ENCODE data around the gene SLC2A11. TPM values are rescaled to one million over a fixed set of nuclear protein-coding genes. Genes with fewer than 3 reads are reported as not detected.
A peak's percentile ranks its signal among the peaks of the same experiment; 100 is the strongest.

Gene SLC2A11
- total RNA-seq, 1 donor = 15.1 TPM

DNA sequence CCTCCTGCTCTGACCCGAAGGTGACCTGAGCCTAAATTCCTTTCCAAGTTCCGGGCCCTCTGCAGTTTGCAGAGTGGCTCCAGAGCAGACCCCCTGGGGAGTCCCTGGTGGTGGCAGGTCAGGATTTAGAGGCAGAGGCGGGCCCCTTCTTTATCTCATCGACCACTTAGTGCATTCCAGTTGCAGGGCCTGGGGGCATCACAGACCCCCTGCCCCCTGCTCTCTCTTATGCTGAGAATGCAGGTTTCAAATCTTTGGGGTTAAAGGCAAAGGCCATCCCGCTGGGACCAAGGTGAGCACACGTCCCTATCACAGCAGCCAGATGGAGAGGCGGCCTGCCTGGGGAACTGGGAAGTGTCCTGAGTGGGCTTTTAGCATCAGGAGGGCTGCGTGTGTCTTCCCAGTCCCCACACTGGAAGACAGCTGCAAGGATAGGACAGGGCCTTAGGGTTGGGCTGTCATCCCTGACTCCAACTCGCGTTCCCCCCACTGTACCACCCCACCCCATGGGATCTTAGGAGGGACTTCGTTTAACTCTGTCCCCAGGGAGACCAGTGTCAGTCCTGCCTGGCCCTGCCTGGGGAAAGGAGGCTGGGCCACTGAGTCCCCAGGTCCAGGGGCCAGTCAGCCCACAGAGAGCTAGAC, 30.2 kb upstream of the SLC2A11 start:
- no peak for DNase-seq (ENCODE audit: low read depth)
- H3K4me3 ChIP-seq (ENCODE audit: low read depth, low read length) = no peak overlapping the region
- TF ChIP-seq, protein P1, sequence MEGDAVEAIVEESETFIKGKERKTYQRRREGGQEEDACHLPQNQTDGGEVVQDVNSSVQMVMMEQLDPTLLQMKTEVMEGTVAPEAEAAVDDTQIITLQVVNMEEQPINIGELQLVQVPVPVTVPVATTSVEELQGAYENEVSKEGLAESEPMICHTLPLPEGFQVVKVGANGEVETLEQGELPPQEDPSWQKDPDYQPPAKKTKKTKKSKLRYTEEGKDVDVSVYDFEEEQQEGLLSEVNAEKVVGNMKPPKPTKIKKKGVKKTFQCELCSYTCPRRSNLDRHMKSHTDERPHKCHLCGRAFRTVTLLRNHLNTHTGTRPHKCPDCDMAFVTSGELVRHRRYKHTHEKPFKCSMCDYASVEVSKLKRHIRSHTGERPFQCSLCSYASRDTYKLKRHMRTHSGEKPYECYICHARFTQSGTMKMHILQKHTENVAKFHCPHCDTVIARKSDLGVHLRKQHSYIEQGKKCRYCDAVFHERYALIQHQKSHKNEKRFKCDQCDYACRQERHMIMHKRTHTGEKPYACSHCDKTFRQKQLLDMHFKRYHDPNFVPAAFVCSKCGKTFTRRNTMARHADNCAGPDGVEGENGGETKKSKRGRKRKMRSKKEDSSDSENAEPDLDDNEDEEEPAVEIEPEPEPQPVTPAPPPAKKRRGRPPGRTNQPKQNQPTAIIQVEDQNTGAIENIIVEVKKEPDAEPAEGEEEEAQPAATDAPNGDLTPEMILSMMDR (IDR thresholded peaks at IDR 0.05; ENCODE audit: insufficient read depth, low read depth, low read length) = no peak

DNA sequence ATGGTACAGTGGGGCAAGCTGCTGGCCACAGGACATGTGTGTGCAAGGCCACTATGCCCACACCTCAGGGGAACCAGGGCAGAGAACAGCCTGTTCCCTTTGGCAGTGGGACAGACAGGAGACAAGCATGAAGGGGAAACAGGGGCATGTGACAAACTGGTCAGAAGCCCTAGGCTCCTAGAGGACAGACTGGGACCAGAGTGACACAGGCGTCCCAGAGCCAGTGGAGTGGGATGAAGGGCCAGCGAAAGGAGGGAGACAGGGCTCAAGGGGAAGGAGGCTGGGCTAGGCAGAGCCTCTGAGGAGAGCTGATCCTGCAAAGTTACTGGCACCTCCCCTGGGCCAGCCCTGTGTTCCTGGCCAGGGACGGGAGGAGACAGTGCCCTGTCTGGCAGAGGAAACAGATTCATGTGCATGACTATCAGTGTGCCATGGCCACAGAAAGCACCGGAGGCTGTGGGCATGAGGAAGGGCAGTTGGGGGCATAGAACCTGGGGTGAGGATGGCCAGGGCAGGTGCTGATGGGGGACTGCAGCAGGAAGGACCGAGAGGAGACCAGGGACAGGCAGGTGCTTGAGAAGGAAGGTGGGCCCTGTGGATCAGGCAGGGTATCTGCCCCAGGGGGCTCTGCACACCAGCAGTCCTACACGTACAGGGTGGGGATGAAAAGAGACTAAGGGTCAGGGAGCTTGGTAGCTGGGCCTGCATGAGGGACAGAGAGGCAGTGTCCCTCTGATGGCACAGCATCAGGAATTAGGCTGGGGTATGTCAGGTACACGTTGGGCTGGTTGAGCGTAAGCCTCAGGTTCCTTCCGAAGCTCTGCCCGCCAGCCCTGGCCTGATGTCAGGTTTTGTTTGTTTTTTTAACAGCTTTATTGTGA, 28.6 kb upstream of the SLC2A11 start:
- DNase-seq (ENCODE audit: low read depth) = no peak
- H3K4me3 ChIP-seq (ENCODE audit: low read depth, low read length) = no peak overlapping the region

DNA sequence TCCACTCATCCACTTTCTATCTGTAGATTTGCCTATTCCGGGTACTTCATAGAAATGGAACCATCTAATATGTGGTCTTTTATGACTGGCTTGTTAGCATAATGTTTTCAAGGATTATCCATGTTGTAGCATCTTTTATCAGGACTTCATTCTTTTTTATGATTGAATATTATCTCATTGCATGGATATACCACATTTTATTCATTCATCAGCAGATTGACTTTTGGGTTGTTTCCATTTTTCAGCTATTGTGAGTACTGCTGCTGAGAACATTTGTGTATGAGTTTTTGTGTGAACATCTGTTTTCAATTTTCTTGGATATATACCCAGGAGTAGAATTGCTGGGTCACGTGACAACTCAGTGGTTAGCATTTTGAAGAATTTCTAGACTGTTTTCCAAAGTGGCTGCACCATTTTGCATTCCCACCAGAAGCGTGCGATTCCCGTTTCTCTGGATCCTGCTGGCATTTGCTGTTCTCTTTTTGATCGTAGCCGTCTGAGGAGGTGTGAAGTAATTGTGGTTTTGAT, 27.8 kb upstream of the SLC2A11 start:
- DNase-seq (ENCODE audit: low read depth) = peak; percentile 89
- TF ChIP-seq, protein P1 (IDR thresholded peaks at IDR 0.05; ENCODE audit: insufficient read depth, low read depth, low read length) = no peak
- H3K4me3 ChIP-seq (ENCODE audit: low read depth, low read length) = no peak overlapping the region

More for the DNA sequence above, 28.6 kb upstream of the SLC2A11 start:
- TF ChIP-seq, protein P1 (IDR thresholded peaks at IDR 0.05; ENCODE audit: insufficient read depth, low read depth, low read length) = no peak

DNA sequence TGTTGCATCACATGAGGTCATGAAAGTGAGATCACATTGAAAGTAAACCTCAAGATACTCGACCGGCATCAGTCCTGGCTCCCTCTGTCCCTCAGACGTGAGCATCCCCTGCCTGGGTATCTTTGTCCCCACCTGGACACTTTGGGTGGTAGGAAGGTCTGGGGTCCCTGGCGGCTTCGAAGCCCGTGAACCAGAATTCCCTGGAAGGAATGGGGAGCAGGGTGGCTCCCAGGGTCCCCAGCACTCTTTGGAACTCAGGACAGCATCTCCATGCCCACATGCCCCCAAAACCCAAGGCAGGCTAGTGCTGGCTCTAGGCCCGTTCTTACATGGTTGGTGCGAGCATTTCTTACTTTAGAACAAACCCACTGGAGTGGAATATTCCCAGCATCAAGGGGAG, 26.4 kb upstream of the SLC2A11 start:
- DNase-seq (ENCODE audit: low read depth) = no peak
- H3K4me3 ChIP-seq (ENCODE audit: low read depth, low read length) = no peak overlapping the region
- TF ChIP-seq, protein P1 (IDR thresholded peaks at IDR 0.05; ENCODE audit: insufficient read depth, low read depth, low read length) = no peak

DNA sequence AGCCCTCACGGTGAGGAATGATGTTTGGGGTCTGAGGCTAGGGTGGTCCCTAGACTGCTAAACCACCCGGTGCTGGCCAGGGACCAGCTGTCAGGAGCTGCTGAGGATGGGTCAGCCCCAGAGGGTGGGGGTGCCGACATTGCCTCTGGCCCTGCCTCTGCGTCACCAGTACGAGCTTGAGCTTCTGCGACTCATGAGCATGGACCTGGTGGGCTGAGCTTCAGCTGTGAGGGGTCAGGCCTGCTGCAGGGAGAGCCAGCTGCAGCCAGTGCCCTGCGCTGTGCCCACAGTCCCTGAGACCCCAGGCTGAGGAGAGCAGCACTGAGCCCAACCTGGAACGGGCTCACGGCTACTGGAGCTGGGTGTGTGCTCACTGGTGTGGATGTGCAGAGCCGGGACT, 25.9 kb upstream of the SLC2A11 start:
- TF ChIP-seq, protein P1 (IDR thresholded peaks at IDR 0.05; ENCODE audit: insufficient read depth, low read depth, low read length) = no peak
- DNase-seq (ENCODE audit: low read depth) = no peak
- no peak overlapping the region for H3K4me3 ChIP-seq (ENCODE audit: low read depth, low read length)

DNA sequence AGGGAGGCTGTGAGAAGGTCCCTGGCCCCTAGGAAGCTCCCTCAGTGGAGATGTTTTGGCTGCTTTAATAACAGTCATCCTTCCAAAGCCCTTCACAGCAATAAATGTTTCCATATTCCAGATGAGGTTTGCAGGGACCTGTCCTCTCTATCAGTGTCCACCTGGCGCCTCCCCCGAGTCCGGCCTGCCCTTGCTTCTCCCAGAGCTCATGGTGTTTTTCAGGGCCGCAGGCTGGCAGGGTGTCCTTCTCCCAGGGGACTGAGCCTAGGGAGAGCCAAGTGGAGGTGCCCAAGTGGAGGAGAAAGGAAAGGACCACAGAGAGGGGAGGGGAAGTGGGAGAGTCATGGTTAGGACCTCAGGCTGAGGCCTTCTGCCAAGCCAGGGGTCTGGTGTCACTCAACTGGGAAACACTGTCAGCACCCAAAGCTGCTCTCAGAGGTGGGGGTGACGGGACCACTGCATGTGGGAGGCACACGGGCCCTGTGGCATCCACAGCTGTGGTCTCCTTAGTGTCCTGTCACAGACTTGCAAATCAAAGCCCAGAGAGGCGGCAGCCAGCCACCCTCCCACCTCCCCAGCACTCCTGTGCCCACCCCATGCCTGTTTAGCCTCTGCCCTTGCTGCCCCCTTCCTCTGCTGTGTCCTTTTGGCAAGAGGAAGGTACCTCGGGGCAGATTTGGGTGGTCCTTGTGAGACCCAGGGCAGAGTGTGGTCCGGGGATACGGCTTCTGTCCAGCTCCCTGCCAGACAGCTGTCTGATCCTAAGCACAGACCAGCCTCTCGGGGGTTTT, 25.3 kb upstream of the SLC2A11 start:
- TF ChIP-seq, protein P1 (IDR thresholded peaks at IDR 0.05; ENCODE audit: insufficient read depth, low read depth, low read length) = no peak
- DNase-seq (ENCODE audit: low read depth) = no peak
- H3K4me3 ChIP-seq (ENCODE audit: low read depth, low read length) = no peak overlapping the region
